H1 (cell line): Measurements from ENCODE around the gene TCERG1L. TPM values are rescaled to one million over a fixed set of nuclear protein-coding genes. Genes with fewer than 3 reads are reported as not detected.

Source experiments
- CTCF ChIA-PET: fragments of 300-600 bp; sonication (Branson Sonifier 250); formaldehyde crosslinking; loops from one replicate; lab custom pipeline; 2021; ENCODE audit not compliant: partially characterized antibody; lab: Charles Lee
- POLR2A ChIA-PET: fragments of 300-600 bp; sonication (Branson Sonifier 250); formaldehyde crosslinking; loops from one replicate; lab custom pipeline; 2021; ENCODE audit warnings: inconsistent platforms; ENCODE audit not compliant: partially characterized antibody; lab: Charles Lee
- DNase-seq, 2 experiments: peaks; one replicate each; pipeline versions ENCODE4 v3.0.0 to v3.0.0-alpha.2; 2010 to 2022; ENCODE audit warnings: low spot score in 2 of 2, low read depth in 1 of 2, mixed read lengths in 1 of 2
- FAIRE-seq: peaks from 2 replicates; lab custom pipeline; 2011; peaks lifted over from hg19 to GRCh38; lab: Jason Lieb, UNC
- H2AFZ ChIP-seq: 2 replicates; pipeline ENCODE4 v1.8.1; 2012; ENCODE audit warnings: low read length, inconsistent platforms
- H2AK5ac ChIP-seq: 2 replicates; pipeline ENCODE4 v1.6.1; 2013; ENCODE audit warnings: low read depth, low read length
- H2BK120ac ChIP-seq: replicated peaks from 2 replicates; pipeline ENCODE3; 2013; ENCODE audit warnings: low read depth, low read length, inconsistent platforms
- H2BK12ac ChIP-seq: 2 replicates; pipeline ENCODE4 v1.6.1; 2013; ENCODE audit warnings: low read depth, low read length
- H2BK15ac ChIP-seq: 2 replicates; pipeline ENCODE4 v1.6.1; 2013; ENCODE audit warnings: low read length
- H2BK20ac ChIP-seq: 2 replicates; pipeline ENCODE4 v1.6.1; 2013; ENCODE audit warnings: low read length
- H2BK5ac ChIP-seq: 2 replicates; pipeline ENCODE4 v1.6.1; 2013; ENCODE audit warnings: low read depth, low read length
- H3K14ac ChIP-seq: 2 replicates; pipeline ENCODE4 v1.6.1; 2013; ENCODE audit warnings: inconsistent platforms; ENCODE audit not compliant: insufficient read length
- H3K18ac ChIP-seq: 2 replicates; pipeline ENCODE4 v1.6.1; 2013; ENCODE audit warnings: low read length; ENCODE audit errors: extremely low read depth
- H3K23ac ChIP-seq: 2 replicates; pipeline ENCODE4 v1.6.1; 2013; ENCODE audit warnings: inconsistent platforms; ENCODE audit not compliant: insufficient read length
- H3K23me2 ChIP-seq: 2 replicates; pipeline ENCODE4 v1.6.1; 2013; ENCODE audit warnings: low read depth, low read length
- H3K27ac ChIP-seq: 2 replicates; pipeline ENCODE4 v1.6.1; 2011; ENCODE audit warnings: low read depth, low read length, inconsistent platforms
- H3K27me3 ChIP-seq, 4 experiments: replicated peaks in 1 of 4; 1 replicate in 1 of 4; 2 replicates in 3 of 4; pipeline versions ENCODE4 v1.6.1 to v1.8.1; 2011 to 2013; ENCODE audit warnings: low read length in 3 of 4, mild to moderate bottlenecking in 3 of 4, inconsistent platforms in 2 of 4, mixed read lengths in 2 of 4, moderate library complexity in 1 of 4; ENCODE audit not compliant: control insufficient read depth in 3 of 4, insufficient read depth in 3 of 4; ENCODE audit errors: extremely low read depth in 1 of 4
- H3K36me3 ChIP-seq, 4 experiments: 2 replicates each; pipeline versions ENCODE4 v1.6.1 to v1.8.1; 2011 to 2013; ENCODE audit warnings: mild to moderate bottlenecking in 4 of 4, low read length in 3 of 4, moderate library complexity in 2 of 4, control low read depth in 1 of 4, inconsistent platforms in 1 of 4; ENCODE audit not compliant: insufficient read depth in 4 of 4, control insufficient read depth in 2 of 4
- H3K4ac ChIP-seq: replicated peaks from 2 replicates; pipeline ENCODE3; 2013; ENCODE audit warnings: low read length, low read depth, mixed read lengths, inconsistent platforms; ENCODE audit not compliant: insufficient read length
- H3K4me1 ChIP-seq, 4 experiments: replicated peaks in 1 of 4; 1 replicate in 1 of 4; 2 replicates in 3 of 4; pipeline versions ENCODE4 v1.6.1 to v1.8.1; 2011 to 2013; ENCODE audit warnings: low read length in 3 of 4, inconsistent platforms in 2 of 4, mixed read lengths in 1 of 4; ENCODE audit not compliant: insufficient read depth in 4 of 4, control insufficient read depth in 3 of 4
- H3K4me2 ChIP-seq, 2 experiments: 2 replicates each; pipeline versions ENCODE4 v1.6.1 to v1.8.1; 2011 to 2013; ENCODE audit warnings: low read depth in 2 of 2, low read length in 2 of 2, control low read depth in 1 of 2, inconsistent platforms in 1 of 2, mild to moderate bottlenecking in 1 of 2; ENCODE audit not compliant: insufficient read depth in 1 of 2
- H3K4me3 ChIP-seq, 4 experiments: fragments of 200-600, 300-600 bp in 1 of 4; sonication (generic), shearing (Covaris generic), sonication (Bioruptor Twin) in 1 of 4; 2 replicates each; pipeline versions ENCODE4 v1.5.1 to v1.8.1; 2011 to 2016; ENCODE audit warnings: low read length in 4 of 4, low read depth in 3 of 4, control low read depth in 2 of 4, inconsistent platforms in 2 of 4, mild to moderate bottlenecking in 2 of 4, mixed read lengths in 1 of 4, moderate library complexity in 1 of 4; ENCODE audit not compliant: insufficient read depth in 2 of 4; ENCODE audit errors: extremely low read depth in 1 of 4
- H3K56ac ChIP-seq: replicated peaks from 2 replicates; pipeline ENCODE3; 2013; ENCODE audit warnings: low read depth, mild to moderate bottlenecking, mixed read lengths, low read length, inconsistent platforms; ENCODE audit not compliant: insufficient read length
- H3K79me1 ChIP-seq: 2 replicates; pipeline ENCODE4 v1.6.1; 2013; ENCODE audit warnings: low read depth, low read length, control low read depth
- H3K79me2 ChIP-seq, 2 experiments: 2 replicates each; pipeline versions ENCODE4 v1.6.1 to v1.8.1; 2012 to 2013; ENCODE audit warnings: low read length in 2 of 2, mild to moderate bottlenecking in 2 of 2, inconsistent platforms in 1 of 2; ENCODE audit not compliant: insufficient read depth in 2 of 2, control insufficient read depth in 1 of 2
- H3K9ac ChIP-seq, 4 experiments: replicated peaks in 1 of 4; 1 replicate in 1 of 4; 2 replicates in 3 of 4; pipeline versions ENCODE4 v1.6.1 to v1.8.1; 2011 to 2013; ENCODE audit warnings: low read depth in 3 of 4, low read length in 3 of 4, control low read depth in 2 of 4, mild to moderate bottlenecking in 2 of 4, moderate library complexity in 2 of 4, inconsistent platforms in 1 of 4; ENCODE audit errors: extremely low read depth in 1 of 4
- H3K9me3 ChIP-seq, 2 experiments: 2 replicates each; pipeline versions ENCODE4 v1.6.1 to v1.8.1; 2012 to 2013; ENCODE audit warnings: mild to moderate bottlenecking in 2 of 2, moderate library complexity in 2 of 2, control low read depth in 1 of 2, inconsistent platforms in 1 of 2, low read depth in 1 of 2, low read length in 1 of 2, mixed read lengths in 1 of 2; ENCODE audit not compliant: insufficient read depth in 2 of 2
- H4K20me1 ChIP-seq, 2 experiments: replicated peaks in 1 of 2; 2 replicates each; pipeline versions ENCODE3 to v1.8.1; 2011 to 2013; ENCODE audit warnings: inconsistent platforms in 2 of 2, low read length in 2 of 2, mild to moderate bottlenecking in 1 of 2; ENCODE audit not compliant: insufficient read depth in 2 of 2, control insufficient read depth in 1 of 2
- H4K5ac ChIP-seq: 2 replicates; pipeline ENCODE4 v1.6.1; 2013; ENCODE audit warnings: low read length, low read depth, mixed read lengths, inconsistent platforms; ENCODE audit not compliant: insufficient read length
- H4K8ac ChIP-seq: 2 replicates; pipeline ENCODE4 v1.8.0; 2013; ENCODE audit warnings: mild to moderate bottlenecking, moderate library complexity, low read length, inconsistent platforms; ENCODE audit not compliant: insufficient read depth; ENCODE audit errors: extremely low read depth
- H4K91ac ChIP-seq: replicated peaks from 2 replicates; pipeline ENCODE3; 2013; ENCODE audit warnings: low read length, mixed read lengths, inconsistent platforms; ENCODE audit not compliant: insufficient read length
- ASH2L ChIP-seq: fragments of 200-600, 300-600 bp; sonication (generic); IDR thresholded peaks from one replicate; pipeline ENCODE4 v1.7.1; 2017; ENCODE audit warnings: low read length
- ATF3 ChIP-seq: IDR thresholded peaks from 2 replicates; pipeline ENCODE4 v1.6.1; 2011; ENCODE audit warnings: low read depth, mild to moderate bottlenecking, low read length; ENCODE audit not compliant: insufficient read depth
- BRCA1 ChIP-seq: IDR thresholded peaks from 2 replicates; pipeline ENCODE4 v1.6.1; 2012; ENCODE audit warnings: low read depth, low read length, improper control_type of control experiment
- CHD1 ChIP-seq: IDR thresholded peaks from 2 replicates; pipeline ENCODE4 v1.6.1; 2012; ENCODE audit warnings: low read depth, low read length, improper control_type of control experiment
- CTBP2 ChIP-seq: IDR thresholded peaks from 2 replicates; pipeline ENCODE4 v1.7.0; 2011; ENCODE audit warnings: borderline replicate concordance, mild to moderate bottlenecking, moderate library complexity, mixed read lengths, low read length; ENCODE audit not compliant: insufficient read depth, insufficient read length
- EGR1 ChIP-seq: IDR thresholded peaks from 2 replicates; pipeline ENCODE4 v1.6.1; 2011; ENCODE audit warnings: low read depth, low read length, borderline replicate concordance
- HDAC2 ChIP-seq, 2 experiments: fragments of 300-600 bp in 1 of 2; sonication (generic) in 1 of 2; IDR thresholded peaks; 2 replicates each; pipeline ENCODE4 v1.6.1; 2011 to 2012; ENCODE audit warnings: low read depth in 2 of 2, low read length in 2 of 2, mild to moderate bottlenecking in 2 of 2, moderate library complexity in 2 of 2, borderline replicate concordance in 1 of 2, inconsistent platforms in 1 of 2
- PHF8 ChIP-seq: fragments of 200-600 bp; sonication (generic); conservative IDR thresholded peaks from 2 replicates; pipeline ENCODE4 v1.7.1; 2012; ENCODE audit warnings: low read depth, mild to moderate bottlenecking, inconsistent platforms, low read length, moderate library complexity
- TEAD4 ChIP-seq: IDR thresholded peaks from 2 replicates; pipeline ENCODE4 v1.6.1; 2012; ENCODE audit warnings: low read depth, low read length, inconsistent platforms, mixed read lengths
- YY1 ChIP-seq: IDR thresholded peaks from 2 replicates; pipeline ENCODE4 v1.6.1; 2011; ENCODE audit warnings: low read depth, mild to moderate bottlenecking, low read length
- WGBS, 2 experiments: shearing (Covaris generic) in 1 of 2; methylation state at CpG; one replicate each; pipeline versions ENCODE4 v1.1.6 to v1.1.7; 2013 to 2015; ENCODE audit warnings: low lambda C conversion rate in 2 of 2, mixed read lengths in 2 of 2, inconsistent platforms in 1 of 2, low coverage in 1 of 2, missing lambda C conversion rate in 1 of 2; ENCODE audit not compliant: insufficient replicate concordance in 2 of 2, insufficient coverage in 1 of 2, insufficient read length in 1 of 2; ENCODE audit errors: extremely low coverage in 1 of 2, missing lambda C conversion rate in 1 of 2; 5-methylcytosine and 5-hydroxymethylcytosine counted together
- polyA plus RNA-seq, 7 experiments: library from polyadenylated mRNA; depleted of rRNA in 3 of 7; stranded (reverse) in 5 of 7; unstranded in 2 of 7; fragments of >200 nt in 5 of 7; fragments of 200-250 nt in 2 of 7; gene quantifications; 1 replicate in 5 of 7; 2 replicates in 1 of 7; 4 replicates in 1 of 7; pipeline versions ENCODE4 v1.2.1 to v1.2.3, GENCODE V29; 2011 to 2013; ENCODE audit warnings: missing spikeins in 2 of 7, mixed read lengths in 2 of 7
- total RNA-seq: library from RNA; stranded (reverse); fragmentation: NEBNext Ultra II Directional; extraction: Animal tissue kit (Norgen Biotek cat#: 25700); gene quantifications from 2 replicates; pipeline ENCODE4 v1.2.1, GENCODE V29; 2021
- TF ChIP-seq, protein P1 (sequence below): IDR thresholded peaks from 2 replicates; pipeline ENCODE4 v1.6.1; 2012; ENCODE audit warnings: inconsistent platforms

The TCERG1L gene
- total and polyA plus RNA-seq, 2 of the 8 experiments (the other 6 are each of a cell fraction or from before 2014, with no cell fraction given): 3.9 to 6.9 TPM

- no peaks in the 10 kb centered on the region for H3K23me2 ChIP-seq
- no peak overlapping the region for H3K4me3 ChIP-seq
- ChIA-PET POLR2A (no interaction called here), CTCF (interaction anchor here (0.9 kb wide), 1 partner anchor 108 kb away, joined by 3 read pairs; no protein-coding TSS in a partner anchor)
- no peaks in the 10 kb centered on the region for H3K9me3 ChIP-seq
- H3K79me2 ChIP-seq: no peaks in the 10 kb centered on the region
- H4K5ac ChIP-seq: no peak overlapping the region
- no peak overlapping the region for H3K9ac ChIP-seq
- H3K56ac ChIP-seq: no peak overlapping the region
- H3K36me3 ChIP-seq: no peaks in the 10 kb centered on the region
- peak in 1 of 2 experiments; percentile 22 for DNase-seq
- FAIRE-seq: no peak
- H3K27me3 ChIP-seq: no peaks in the 10 kb centered on the region
- no peaks in the 10 kb centered on the region for H4K20me1 ChIP-seq
- no peak overlapping the region for H3K27ac ChIP-seq
- peaks cover 0 to 3% (median 0%) of the 10 kb centered on the region in 4 experiments; a peak in 1 of 7 replicates for H3K4me1 ChIP-seq
- H3K79me1 ChIP-seq: no peaks in the 10 kb centered on the region
- H4K8ac ChIP-seq: no peak overlapping the region; the same call in 1 of the 2 replicates
- H2AFZ ChIP-seq: no peak overlapping the region
- H2BK12ac ChIP-seq: no peak overlapping the region
- H3K4me2 ChIP-seq: no peak overlapping the region
- no peak overlapping the region for H3K4ac ChIP-seq
- H2BK15ac ChIP-seq: no peak overlapping the region
- H4K91ac ChIP-seq: no peak overlapping the region
- H3K23ac ChIP-seq: no peak overlapping the region
- WGBS, 2 experiments: 90% methylated on average over 17 of the region's 18 CpGs; no CpG with 5 or more reads in 1 of the 2 experiments
- H2AK5ac ChIP-seq: no peak overlapping the region
- H2BK20ac ChIP-seq: no peak overlapping the region
- H3K14ac ChIP-seq: peak overlapping the region; percentile 63
- no peak overlapping the region for H2BK5ac ChIP-seq
- H2BK120ac ChIP-seq: no peak overlapping the region
- no peak overlapping the region for H3K18ac ChIP-seq
- TF ChIP-seq HDAC2 (IDR thresholded peaks at IDR 0.05; ENCODE audit: borderline replicate concordance in 1 of 2, low read depth in 2 of 2, low read length in 2 of 2) (no peak), BRCA1 (no peak), ASH2L (no peak), PHF8 (no peak), ATF3 (no peak), CTBP2 (no peak), YY1 (no peak), EGR1 (no peak), TEAD4 (no peak), CHD1 (no peak)
- TF ChIP-seq, protein P1, sequence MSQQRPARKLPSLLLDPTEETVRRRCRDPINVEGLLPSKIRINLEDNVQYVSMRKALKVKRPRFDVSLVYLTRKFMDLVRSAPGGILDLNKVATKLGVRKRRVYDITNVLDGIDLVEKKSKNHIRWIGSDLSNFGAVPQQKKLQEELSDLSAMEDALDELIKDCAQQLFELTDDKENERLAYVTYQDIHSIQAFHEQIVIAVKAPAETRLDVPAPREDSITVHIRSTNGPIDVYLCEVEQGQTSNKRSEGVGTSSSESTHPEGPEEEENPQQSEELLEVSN: no peak
These were observed 115.2 kb downstream of the TCERG1L start for GRCh38 chr10:131196176-131196885.
